SKM-1 treated with dmso at 0.1 percent for 144 hours (cell line): ENCODE data around the gene TMEM116.

Source experiments
- DNase-seq: peaks from one replicate; lab custom pipeline; 2025; ENCODE audit not compliant: unreplicated experiment; lab: John Stamatoyannopoulos, UW

Gene TMEM116

GRCh38 chr12:111905502-111905901 lies 107.5 kb downstream of the TMEM116 start:
- no peak for DNase-seq

- no peak for DNase-seq
Observed at GRCh38 chr12:111904446-111904975, 108.5 kb downstream of the TMEM116 start.

- DNase-seq = no peak
Observed at GRCh38 chr12:111901182-111901581, 111.8 kb downstream of the TMEM116 start.

- no peak for DNase-seq
Observed at GRCh38 chr12:111894556-111894955, 118.4 kb downstream of the TMEM116 start.

- no peak for DNase-seq
Observed at GRCh38 chr12:111893287-111893686, 119.7 kb downstream of the TMEM116 start.

GRCh38 chr12:111887926-111888745 lies 124.8 kb downstream of the TMEM116 start:
- no peak for DNase-seq

GRCh38 chr12:111886662-111887545 lies 126.1 kb downstream of the TMEM116 start:
- DNase-seq = no peak

GRCh38 chr12:111881716-111882115 lies 131.2 kb downstream of the TMEM116 start:
- DNase-seq = no peak
